HG03196 (cell line): ENCODE data around the gene CAPZA2.
"Not testable (repeated sequence)": the region's sequence is repeated elsewhere in the genome, so short reads cannot be mapped to it uniquely, and the experiment has no call there.

ENCODE experiments used
- ATAC-seq: cut with Tn5 transposase; IDR thresholded peaks from one replicate; pipeline ENCODE4 v1.9.1; 2021; ENCODE audit not compliant: unreplicated experiment

The CAPZA2 gene

DNA sequence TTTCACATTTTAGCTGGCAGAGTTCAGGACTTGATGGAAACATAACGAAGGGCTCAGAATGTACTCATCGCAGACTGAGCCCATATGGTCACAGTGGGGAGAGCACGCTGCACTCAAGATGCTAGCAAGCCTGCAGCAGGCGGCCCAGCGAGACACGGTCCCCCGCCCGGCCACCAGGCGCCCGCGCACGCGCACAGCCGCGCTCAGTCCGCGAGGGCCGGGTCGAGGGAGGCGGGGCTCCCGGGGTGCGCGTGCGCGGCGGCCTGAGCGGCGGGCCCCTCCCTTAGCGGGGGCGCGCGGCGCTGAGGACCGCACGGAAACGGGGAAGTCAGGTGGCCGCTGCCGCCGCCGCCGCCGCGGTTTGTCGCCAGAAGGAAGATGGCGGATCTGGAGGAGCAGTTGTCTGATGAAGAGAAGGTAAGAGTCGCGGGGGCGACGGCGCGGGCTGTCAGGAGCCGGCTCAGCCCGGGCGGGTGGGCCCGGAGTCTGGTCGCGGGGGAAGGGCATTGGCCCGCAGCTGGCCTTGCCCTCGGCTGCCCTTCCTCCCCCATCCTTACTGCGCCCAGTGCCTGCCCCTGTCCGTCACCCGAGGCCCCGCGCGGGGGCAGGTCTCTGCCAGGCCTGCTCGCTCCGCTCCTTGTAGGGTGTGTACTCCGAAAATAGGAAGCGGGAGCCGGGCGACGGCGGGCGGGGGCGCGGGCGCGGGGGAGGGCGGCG lies at the start of gene CAPZA2:
TSS of gene CAPZA2 (plus strand) at position 354 of the 717 bp plus-strand sequence. CDS start at position 379, 25 bp downstream.
- peak; percentile 94 for ATAC-seq

DNA sequence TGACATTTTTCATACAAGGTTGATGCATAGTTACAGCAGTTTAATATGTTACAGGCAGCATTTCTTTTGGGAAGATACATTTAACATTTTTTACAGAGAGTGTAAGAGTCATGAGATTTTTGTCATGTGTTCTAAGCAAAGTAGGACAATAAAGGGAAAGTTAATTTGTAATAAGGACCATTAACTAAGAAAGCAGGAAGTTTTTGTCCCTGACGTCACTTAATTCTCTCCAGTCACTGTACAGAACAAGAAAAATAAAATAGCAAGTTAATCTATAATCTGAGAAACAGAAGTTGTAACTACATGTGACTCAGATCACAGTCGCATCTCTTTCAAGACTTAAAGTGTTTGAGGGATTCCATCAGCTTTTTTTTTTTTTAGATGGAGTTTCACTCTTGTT lies 49.5 kb upstream of the CAPZA2 start:
- no peak for ATAC-seq

DNA sequence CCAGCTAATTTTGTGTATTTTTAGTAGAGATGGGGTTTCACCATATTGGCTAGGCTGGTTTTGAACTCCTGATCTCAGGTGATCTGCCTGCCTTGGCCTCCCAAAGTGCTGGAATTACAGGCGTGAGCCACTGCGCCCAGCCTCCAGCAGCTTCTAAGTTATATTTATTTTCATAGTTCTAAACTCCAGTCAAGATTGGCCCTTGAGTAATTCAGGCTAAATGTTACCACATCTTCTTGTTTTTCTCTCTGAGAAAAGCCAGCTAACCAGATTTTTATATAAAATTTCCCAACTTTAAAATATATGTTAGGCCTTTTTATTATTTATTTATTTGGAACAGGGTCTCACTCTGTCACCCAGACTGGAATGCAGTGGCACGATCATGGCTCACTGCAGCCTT lies 49.0 kb upstream of the CAPZA2 start:
- ATAC-seq = not testable (repeated sequence)

DNA sequence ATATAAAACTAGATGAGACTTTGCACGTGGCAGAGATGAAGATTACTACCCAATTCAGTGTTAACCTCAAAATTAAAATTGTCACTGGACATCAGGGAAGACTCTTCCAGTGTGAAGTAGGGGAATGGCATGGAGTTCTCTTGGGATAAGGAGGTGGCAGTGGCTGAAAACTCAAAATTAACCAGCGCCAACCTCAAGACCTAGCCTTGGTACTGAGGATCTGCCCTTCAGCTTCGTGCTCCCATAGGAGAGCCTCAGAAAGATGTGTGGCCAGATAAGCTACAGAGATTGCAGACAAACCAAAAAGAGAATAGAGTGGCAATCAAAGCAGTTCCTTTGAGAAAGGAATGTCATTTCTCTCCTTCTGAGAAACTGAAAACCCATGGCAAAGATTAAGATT lies 47.3 kb upstream of the CAPZA2 start:
- ATAC-seq = no peak

DNA sequence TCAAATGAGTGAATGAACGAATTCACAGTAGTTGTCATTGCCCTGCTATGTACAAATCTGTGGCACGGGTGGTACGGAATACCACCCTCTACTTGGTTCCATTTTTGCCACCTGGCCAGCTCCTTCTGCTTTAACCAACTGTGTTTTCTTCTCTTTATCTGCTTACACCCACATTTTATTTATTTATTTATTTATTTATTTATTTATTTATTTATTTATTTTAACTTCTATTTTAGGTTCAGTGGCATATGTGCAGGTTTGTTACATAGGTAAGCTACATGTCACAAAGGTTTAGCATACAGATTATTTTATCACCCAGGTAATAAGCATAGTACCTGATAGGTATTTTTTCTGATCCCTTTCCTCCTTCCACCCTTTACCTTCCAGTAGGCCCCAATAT lies 42.2 kb upstream of the CAPZA2 start:
- ATAC-seq = no peak

DNA sequence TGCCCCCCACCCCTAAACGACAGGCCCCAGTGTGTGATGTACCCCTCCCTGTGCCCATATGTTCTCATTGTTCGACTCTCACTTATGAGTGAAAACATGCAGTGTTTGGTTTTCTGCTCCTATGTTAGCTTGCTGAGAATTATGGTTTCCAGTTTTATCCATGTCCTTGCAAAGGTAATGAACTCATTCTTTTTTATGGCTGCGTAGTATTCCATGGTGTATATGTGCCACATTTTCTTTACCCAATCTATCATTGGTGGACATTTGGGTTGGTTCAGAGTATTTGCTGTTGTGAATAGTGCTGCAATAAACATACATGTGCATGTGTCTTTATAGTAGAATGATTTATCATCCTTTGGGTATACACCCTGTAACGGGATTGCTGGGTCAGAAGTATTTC lies 40.7 kb upstream of the CAPZA2 start:
- ATAC-seq = not testable (repeated sequence)

DNA sequence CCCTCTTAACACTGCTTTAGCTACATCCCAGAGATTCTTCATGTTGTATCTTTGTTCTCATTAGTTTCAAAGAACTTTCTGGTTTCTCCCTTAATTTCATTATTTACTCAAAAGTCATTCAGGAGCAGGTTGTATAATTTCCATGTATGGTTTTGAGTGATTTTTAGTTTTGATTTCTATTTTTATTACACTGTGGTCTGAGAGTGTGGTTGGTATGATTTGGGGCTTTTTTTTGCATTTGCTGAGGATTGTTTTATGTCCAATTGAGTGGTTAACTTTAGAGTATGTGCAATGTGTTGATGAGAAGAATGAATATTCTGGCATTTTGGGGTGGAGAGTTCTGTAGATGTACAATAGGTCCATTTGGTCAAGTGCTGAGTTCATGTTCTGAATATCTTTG lies 37.9 kb upstream of the CAPZA2 start:
- ATAC-seq = no peak

DNA sequence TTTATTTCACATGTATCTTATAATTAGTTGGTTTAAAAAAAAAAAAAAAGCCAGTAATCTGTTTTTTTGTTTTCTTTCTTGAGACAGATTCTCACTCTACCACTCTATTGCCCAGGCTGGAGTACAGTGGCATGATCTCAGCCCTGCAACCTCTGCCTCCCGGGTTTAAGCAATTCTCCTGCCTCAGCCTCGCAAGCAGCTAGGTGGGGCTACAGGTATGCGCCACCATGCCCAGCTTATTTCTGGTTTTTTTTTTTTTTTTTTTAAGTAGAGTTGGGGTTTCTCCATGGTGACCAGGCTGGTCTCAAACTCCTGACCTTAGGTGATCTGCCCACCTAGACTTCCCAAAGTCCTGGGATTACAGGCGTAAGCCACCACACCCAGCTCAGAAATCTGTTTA lies 34.1 kb upstream of the CAPZA2 start:
- no peak for ATAC-seq

DNA sequence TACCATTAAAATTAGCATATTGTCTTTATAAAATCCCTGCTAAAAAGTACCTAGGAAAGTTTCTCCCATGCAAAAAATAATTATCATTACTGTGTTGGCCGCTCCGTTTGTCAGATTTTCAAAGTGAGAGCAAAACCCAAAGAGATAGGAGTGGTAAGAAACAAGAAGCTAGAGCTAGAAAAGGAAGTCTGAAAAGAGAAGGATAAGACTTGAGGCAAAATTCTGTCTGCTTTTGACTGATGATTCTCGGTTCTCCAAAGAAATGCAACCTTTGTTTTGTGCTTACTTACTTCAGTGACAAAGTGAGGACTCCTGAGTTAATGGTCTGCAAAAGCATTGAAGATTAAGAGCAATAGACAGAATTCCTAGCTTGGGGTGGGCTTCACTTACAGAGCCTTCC lies 33.3 kb upstream of the CAPZA2 start:
- ATAC-seq = no peak

DNA sequence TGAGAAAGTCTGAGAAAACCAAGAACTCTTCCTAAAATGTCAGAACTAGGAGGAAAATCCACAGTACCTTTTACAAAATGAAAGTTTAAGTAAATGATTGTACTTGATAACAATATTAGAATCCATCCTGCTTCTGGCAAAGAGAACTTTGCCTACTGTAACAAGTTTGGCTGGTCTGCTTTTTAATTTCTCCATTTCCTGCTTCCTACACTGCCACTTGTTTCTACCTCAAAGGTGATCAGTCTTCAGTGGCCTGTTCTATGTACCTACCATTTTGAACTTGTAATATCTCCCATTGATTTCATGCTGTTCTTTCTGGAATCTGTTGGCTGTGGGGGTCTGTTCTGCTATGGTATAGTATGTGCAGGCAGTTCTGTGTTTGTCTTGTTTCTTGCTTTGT lies 32.9 kb upstream of the CAPZA2 start:
- ATAC-seq = no peak

DNA sequence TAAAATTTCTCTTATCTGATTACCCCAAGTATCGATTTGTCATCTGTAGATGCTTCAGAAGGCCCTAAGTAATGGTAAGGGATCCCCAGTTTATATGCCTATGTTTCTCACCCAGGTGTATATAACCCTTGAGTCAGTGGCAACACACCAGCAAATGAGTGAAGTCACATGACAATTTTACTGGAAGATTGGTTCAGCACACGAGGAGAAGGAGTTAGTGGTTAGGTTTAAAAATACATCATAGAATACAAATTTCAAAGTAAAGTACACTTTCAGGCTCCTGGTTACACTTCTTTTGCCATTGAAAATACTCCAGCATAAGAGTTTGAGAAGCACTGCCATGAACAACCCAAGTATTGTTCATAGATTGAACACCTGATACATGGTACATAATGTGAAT lies 29.7 kb upstream of the CAPZA2 start:
- ATAC-seq = no peak

DNA sequence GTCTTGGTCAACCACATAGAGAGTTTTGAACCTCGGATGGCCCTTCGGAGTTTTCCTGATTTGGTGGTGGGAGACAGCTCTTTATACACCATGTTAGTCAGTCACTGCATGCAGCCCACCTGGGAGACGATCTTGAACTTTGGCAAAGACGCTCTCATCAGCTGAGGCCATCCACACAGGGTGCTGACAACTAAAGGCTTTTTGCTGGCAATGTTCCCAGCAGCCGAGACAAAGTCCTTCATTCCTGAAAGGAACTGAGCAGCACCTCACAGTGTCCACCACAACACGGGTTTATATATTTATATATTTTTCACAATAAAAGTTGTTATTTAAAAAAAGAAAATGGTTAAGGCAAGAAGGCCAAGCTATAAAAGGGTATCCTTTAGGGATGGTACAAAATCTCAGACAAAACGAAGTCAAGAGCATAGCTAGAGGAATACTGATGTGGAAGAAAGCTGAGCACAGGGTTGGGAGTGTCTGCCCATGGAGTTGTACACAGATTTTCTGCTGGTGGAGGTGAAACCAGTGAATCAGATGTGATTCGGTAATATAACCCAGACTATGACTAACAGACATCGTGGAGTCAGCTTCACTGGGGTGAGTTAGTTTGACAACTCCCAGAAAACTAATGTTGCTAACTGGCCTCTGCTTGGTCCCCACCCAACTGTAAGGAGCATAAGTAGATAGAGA lies 27.4 kb upstream of the CAPZA2 start:
- ATAC-seq = no peak

DNA sequence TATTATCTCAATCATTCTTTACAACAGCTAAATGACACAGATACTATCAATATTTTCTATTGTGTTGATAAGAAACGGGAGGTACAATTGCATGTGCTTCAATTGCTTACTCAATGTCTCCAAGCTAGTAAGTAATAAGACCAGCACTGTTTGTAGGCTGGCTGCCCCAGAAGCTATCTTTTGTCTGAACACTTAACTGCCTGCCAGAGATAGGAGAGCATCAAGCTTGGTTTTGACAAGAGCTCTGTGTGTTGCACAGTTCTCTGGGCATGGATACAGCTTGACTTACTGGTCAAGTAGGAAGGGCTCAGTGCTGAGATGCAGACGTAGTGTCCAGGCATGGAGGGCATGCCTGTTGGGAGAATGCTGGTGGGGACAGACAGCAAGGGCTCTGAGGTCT lies 26.3 kb upstream of the CAPZA2 start:
- no peak for ATAC-seq

DNA sequence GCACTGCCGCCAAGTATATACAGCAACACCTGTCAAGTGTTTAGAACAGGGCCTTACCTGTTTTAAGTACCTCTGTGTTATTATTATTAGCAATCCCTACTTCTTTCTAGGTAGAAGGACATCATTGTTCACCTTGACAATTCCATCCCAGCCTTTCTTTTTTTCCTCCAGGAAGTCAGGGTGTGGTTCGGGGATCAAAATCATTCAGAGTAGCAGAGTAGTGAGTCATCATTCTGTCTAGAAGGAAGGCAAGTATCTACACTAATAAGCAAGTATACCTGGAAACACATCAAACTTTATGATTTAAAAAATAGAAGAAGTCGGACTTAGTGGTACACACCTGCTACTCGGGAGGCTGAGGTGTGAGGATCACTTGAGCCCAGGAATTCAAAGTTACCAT lies 25.5 kb upstream of the CAPZA2 start:
- ATAC-seq = no peak

DNA sequence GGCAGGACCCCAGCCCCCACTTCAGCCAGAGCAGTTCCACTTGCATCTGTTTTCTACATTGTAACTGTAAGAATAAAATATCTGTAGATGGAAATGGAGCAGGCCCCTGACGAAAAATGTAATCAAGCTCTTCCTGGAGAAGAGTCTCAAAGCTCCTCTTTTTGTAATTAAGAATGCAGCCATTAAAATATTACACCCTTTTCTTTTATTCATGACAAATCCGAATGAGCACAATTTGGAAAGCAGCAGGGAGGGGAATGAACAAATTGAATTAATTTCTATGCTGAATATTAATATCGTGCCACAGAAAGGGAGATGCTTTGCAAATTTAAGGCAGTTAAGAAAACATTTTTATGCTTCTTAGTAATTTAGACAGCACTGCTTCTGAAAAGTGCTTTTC lies 24.8 kb upstream of the CAPZA2 start:
- no peak for ATAC-seq

DNA sequence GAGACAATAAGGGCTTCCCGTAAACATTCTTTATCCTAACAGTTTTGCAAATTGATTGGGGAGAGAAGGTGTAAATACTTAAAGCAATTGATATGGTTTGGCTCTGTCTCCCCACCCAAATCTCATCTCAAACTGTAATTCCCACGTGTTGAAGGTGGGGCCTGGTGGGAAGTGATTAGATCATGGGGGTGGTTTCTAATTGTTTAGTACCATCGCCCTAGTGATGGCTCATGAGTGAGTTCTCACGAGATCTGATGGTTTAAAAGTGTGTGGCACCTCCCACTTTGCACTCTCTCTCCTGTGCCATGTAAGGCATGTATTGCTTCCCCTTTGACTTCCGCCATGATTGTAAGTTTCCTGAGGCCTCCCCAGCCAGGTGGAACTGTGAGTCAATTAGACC lies 22.1 kb upstream of the CAPZA2 start:
- ATAC-seq = no peak

DNA sequence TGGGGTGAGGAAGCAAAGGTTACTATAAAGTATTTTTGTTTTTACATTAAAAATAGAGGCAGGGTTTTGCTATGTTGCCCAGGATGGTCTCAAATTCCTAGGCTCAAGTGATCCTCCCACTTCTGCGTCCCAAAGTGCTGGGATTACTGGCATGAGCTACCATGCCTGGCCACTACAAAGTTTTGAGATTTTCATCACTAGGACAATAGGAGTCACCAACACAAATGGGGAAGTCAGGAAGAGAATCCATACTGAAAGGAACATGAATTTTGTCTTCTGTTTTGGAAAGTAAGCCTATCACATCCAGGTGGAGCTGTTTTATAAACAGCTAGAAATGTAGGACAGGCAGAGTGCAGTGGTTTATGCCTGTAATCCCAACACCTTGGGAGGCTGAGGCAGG lies 20.0 kb upstream of the CAPZA2 start:
- no peak for ATAC-seq

DNA sequence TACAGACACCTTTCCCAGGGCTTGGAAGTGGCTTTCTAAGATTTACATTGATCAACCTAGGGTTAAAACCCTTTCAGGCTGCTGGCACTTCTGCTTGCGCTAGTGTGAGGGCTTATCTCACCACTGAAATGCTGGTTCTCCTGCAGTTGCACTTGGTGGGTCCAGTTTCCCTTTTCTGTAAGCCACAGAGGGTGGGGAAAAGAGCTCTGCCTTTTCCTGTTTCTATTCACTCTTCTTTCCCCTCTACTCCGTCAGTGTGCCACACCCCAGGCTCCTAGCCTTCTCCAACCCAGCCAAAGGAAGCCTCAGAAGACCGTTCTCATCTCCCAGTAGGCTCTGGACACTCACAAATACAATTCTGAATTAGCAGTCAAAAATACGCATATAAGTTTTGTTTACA lies 19.0 kb upstream of the CAPZA2 start:
- ATAC-seq = no peak

DNA sequence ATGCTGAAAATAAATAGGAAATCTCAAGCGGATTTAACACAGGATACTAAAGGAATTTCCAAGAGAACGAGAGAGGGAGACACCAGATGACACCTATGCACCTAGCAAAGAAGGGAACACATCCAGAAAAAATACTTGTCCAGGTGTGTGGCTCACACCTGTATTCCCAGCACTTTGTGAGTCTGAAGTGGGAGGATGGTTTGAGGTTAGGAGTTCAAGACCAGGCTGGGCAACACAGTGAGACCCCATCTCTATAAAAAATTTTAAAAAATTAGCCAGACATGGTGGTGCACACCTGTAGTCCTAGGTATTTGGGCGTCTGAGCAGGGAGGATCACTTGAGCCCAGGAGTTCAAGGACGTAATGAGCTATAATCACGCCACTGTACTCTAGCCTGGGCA lies 11.2 kb upstream of the CAPZA2 start:
- ATAC-seq = no peak

DNA sequence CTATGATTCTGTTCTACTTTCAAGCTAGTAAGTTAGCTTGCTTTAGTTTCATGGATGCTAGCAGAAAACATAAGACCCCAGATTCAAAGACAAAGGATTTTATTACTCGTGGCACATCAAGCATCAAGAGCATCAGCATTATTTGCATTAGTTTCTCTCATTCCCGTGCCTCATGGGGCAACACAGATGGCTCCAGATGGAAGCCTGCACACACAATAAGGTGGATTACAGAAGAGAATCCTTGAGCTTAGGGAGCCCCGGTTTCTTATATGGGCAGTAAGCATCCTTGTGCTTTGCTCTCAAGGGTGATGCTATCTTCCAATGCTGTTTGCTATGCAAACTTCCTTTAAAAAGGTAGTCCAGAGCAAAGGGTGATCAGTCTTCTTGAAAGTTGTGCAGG lies 10.7 kb upstream of the CAPZA2 start:
- ATAC-seq = no peak

DNA sequence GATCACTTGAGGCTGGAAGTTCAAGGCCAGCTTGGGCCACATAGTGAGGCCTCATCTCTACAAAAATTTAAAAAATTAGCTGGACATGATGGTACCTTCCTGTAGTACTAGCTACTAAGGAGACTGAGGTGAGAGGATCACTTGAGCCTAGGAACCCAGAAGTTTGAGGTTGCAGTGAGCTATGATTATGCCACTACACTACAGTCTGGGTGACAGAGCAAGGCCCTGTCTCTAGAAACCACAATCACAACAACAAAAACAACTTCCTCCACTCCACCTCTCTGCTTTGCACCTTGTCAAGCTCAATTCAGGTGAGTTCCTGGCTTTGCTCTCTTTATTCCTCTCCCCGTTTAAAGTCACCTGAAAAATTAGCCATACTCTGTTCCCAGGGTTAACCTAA lies 8.3 kb upstream of the CAPZA2 start:
- ATAC-seq = no peak

DNA sequence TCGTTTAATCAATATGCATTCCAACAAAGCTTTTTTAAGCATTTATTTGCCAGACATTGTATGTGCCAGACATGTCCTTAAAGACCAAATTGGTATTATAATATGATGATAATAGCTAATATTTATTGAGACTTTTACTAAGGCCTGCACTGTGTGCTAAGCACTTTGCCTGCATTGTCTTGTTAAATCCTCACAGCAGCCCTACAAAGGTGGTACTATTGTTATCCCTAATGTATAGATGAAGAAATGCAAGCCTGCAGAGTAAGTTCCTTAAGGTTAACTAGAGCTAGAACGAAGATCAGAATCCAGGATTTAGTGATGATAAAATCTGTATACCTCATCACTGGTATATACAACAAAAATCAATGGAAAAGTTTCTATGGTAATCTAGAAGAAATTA lies 5.3 kb upstream of the CAPZA2 start:
- no peak for ATAC-seq

DNA sequence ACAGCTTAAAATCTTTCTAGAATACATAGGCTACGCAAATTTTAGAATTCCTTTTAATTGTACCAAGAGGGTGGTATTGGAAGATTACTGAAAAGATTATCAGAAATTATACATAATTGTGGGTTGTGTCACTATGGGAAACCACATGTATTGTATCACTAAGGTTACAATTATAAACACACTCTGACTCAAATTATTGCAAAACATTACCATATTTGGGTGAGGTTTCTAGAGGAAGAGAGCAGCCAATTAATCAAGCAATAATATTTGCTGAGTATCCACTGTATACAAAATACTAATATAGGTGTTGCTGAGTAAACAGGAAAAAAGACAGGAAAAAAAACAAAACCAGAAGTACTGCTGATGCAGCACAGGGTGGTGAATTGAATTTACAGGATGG lies 3.1 kb upstream of the CAPZA2 start:
- ATAC-seq = no peak
